GM23248 (cell line): ENCODE results near the gene KPNA5. TPM values are rescaled to one million over a fixed set of nuclear protein-coding genes. Genes with fewer than 3 reads are reported as not detected.

Experiments
- DNase-seq: peaks from one replicate; pipeline ENCODE4 v3.0.0-alpha.2; 2015
- H2AFZ ChIP-seq: fragments of 200-600 bp; sonication (generic); 2 replicates; pipeline ENCODE4 v1.6.1; 2016; ENCODE audit warnings: antibody characterized with exemption
- H3F3A ChIP-seq: fragments of 200-600 bp; sonication (generic); 2 replicates; pipeline ENCODE4 v1.6.1; 2016; ENCODE audit warnings: mild to moderate bottlenecking, antibody characterized with exemption, mixed run types; ENCODE audit not compliant: insufficient read depth
- H3K27ac ChIP-seq: fragments of 200-600 bp; sonication (generic); 2 replicates; pipeline ENCODE4 v1.5.1; 2016; ENCODE audit warnings: mild to moderate bottlenecking
- H3K27me3 ChIP-seq: fragments of 200-600 bp; sonication (generic); replicated peaks from 2 replicates; pipeline ENCODE4 v1.6.1; 2016; ENCODE audit warnings: mild to moderate bottlenecking; ENCODE audit not compliant: insufficient read depth
- H3K36me3 ChIP-seq: fragments of 200-600 bp; sonication (generic); 2 replicates; pipeline ENCODE4 v1.6.1; 2016; ENCODE audit warnings: low read depth, mild to moderate bottlenecking
- H3K4me1 ChIP-seq: fragments of 200-600 bp; sonication (generic); 2 replicates; pipeline ENCODE4 v1.6.1; 2016; ENCODE audit warnings: mild to moderate bottlenecking; ENCODE audit not compliant: insufficient read depth
- H3K4me2 ChIP-seq: fragments of 200-600 bp; sonication (generic); one replicate; pipeline ENCODE4 v1.6.1; 2016; ENCODE audit warnings: mild to moderate bottlenecking; ENCODE audit not compliant: unreplicated experiment
- H3K4me3 ChIP-seq: fragments of 200-600 bp; sonication (generic); 2 replicates; pipeline ENCODE4 v1.5.1; 2016; ENCODE audit warnings: mild to moderate bottlenecking
- H3K79me2 ChIP-seq: fragments of 200-600 bp; sonication (generic); 2 replicates; pipeline ENCODE4 v1.6.1; 2016; ENCODE audit warnings: mild to moderate bottlenecking; ENCODE audit not compliant: insufficient read depth
- H3K9ac ChIP-seq: fragments of 200-600 bp; sonication (generic); 2 replicates; pipeline ENCODE4 v1.6.1; 2016; ENCODE audit warnings: mild to moderate bottlenecking
- H3K9me2 ChIP-seq: fragments of 200-600 bp; sonication (generic); 2 replicates; pipeline ENCODE4 v1.6.1; 2016; ENCODE audit warnings: mixed run types, mild to moderate bottlenecking, moderate library complexity; ENCODE audit not compliant: insufficient read depth
- H3K9me3 ChIP-seq: fragments of 200-600 bp; sonication (generic); one replicate; pipeline ENCODE4 v1.6.1; 2017; ENCODE audit warnings: low read depth
- H4K20me1 ChIP-seq: fragments of 200-600 bp; sonication (generic); 2 replicates; pipeline ENCODE4 v1.6.0; 2016; ENCODE audit not compliant: insufficient read depth
- EZH2 ChIP-seq: fragments of 200-600 bp; sonication (generic); IDR thresholded peaks from 2 replicates; pipeline ENCODE4 v1.6.1; 2018; ENCODE audit warnings: antibody characterized with exemption, mild to moderate bottlenecking; ENCODE audit not compliant: insufficient read depth, poor library complexity, severe bottlenecking
- EZH2phosphoT487 ChIP-seq: fragments of 200-600 bp; sonication (generic); IDR thresholded peaks from 2 replicates; pipeline ENCODE4 v1.6.1; 2018; ENCODE audit warnings: antibody characterized with exemption, moderate library complexity, mild to moderate bottlenecking, low read depth; ENCODE audit not compliant: insufficient read depth
- WGBS, 2 experiments: methylation state at CpG; one replicate each; pipeline ENCODE4 v1.1.6; 2015 to 2017; ENCODE audit warnings: low lambda C conversion rate in 2 of 2, low coverage in 1 of 2; ENCODE audit errors: missing lambda C conversion rate in 2 of 2; 5-methylcytosine and 5-hydroxymethylcytosine counted together
- in situ Hi-C: fragments of 300-500 bp; cut with MboI; formaldehyde crosslinking; loops from 2 replicates; pipeline ENCODE4 v1.15.0; 2020
- polyA plus RNA-seq: library from polyadenylated mRNA; unstranded; fragments of >200 nt; fragmentation: Nextera tagmentation; extraction: Ambion mirVana; gene quantifications from 2 replicates; pipeline ENCODE4 v1.2.1, GENCODE V29; 2016
- total RNA-seq: library from RNA; depleted of rRNA; stranded (reverse); fragments of >200 nt; shearing (Covaris generic); gene quantifications from 2 replicates; pipeline ENCODE4 v1.2.3, GENCODE V29; 2014

Gene KPNA5
- total and polyA plus RNA-seq, 2 experiments from 2014 or later, result 2.4 to 3.4 TPM

DNA sequence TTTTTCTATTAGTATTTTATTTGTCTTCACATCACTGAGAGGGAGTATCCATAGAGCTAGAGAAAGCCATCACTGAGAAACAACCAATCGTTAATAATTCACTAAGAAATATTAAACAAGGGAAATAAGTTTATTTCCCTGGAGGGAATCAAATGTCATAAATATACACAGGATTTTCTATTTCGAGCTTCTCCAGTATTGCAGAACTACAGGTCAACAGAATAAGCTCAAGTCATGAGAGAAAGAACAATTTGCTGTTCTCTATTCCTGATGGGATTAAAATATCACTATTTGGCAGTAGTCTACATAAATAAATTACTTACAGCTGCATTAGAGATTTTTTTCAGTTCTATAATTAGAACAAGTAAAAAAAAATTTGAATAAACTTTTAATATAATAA, 86.7 kb downstream of the KPNA5 start:
- Histone ChIP-seq H3K9ac (no peak overlapping the region), H3K9me3 (no peaks in the 10 kb centered on the region), H3K79me2 (no peaks in the 10 kb centered on the region), H3K27ac (no peak overlapping the region), H3K27me3 (peaks cover 22% of the 10 kb centered on the region), H3K4me1 (no peaks in the 10 kb centered on the region), H3K36me3 (no peaks in the 10 kb centered on the region), H3K4me2 (no peak overlapping the region), H3F3A (no peaks in the 10 kb centered on the region), H3K4me3 (no peak overlapping the region), H4K20me1 (no peaks in the 10 kb centered on the region), H2AFZ (no peak overlapping the region), H3K9me2 (no peaks in the 10 kb centered on the region)
- 18 to 23% methylated on average over 2 of the region's 2 CpGs for WGBS, 2 experiments
- in situ Hi-C loops, result no loop called here
- DNase-seq, result no peak
- TF ChIP-seq EZH2 (no peak), EZH2phosphoT487 (no peak)

DNA sequence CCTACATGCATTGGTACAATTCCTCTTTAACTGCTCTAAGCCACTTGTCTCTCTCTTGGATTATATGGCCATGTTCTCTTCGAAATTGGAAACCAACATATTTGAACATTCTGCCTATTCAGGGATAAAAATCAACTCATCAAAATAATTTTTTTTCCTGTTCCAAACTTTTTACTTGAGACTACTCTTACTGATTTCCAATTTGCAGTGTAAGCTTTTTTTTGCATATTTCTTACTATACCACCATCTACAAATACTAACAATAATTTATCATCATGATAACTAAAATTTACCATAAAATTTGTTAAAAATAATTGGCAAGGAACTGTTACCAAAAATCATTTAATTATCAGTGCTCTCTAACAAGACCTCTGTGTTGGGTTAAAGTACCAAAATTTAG, 91.4 kb downstream of the KPNA5 start:
- H4K20me1 ChIP-seq, result no peaks in the 10 kb centered on the region
- H3K36me3 ChIP-seq, result no peaks in the 10 kb centered on the region
- no peak for TF ChIP-seq EZH2phosphoT487
- TF ChIP-seq EZH2, result no peak
- H3K4me1 ChIP-seq, result no peaks in the 10 kb centered on the region
- in situ Hi-C loops, result no loop called here
- no peak overlapping the region for H2AFZ ChIP-seq
- H3K9me3 ChIP-seq, result no peaks in the 10 kb centered on the region
- no peaks in the 10 kb centered on the region for H3K79me2 ChIP-seq
- no peak for DNase-seq
- H3K27ac ChIP-seq, result no peak overlapping the region
- no peaks in the 10 kb centered on the region for H3F3A ChIP-seq
- no peak overlapping the region for H3K9ac ChIP-seq
- 25 to 29% methylated on average over 1 of the region's 1 CpG for WGBS, 2 experiments
- H3K27me3 ChIP-seq, result no peaks in the 10 kb centered on the region
- no peak overlapping the region for H3K4me2 ChIP-seq
- no peak overlapping the region for H3K4me3 ChIP-seq
- no peaks in the 10 kb centered on the region for H3K9me2 ChIP-seq

DNA sequence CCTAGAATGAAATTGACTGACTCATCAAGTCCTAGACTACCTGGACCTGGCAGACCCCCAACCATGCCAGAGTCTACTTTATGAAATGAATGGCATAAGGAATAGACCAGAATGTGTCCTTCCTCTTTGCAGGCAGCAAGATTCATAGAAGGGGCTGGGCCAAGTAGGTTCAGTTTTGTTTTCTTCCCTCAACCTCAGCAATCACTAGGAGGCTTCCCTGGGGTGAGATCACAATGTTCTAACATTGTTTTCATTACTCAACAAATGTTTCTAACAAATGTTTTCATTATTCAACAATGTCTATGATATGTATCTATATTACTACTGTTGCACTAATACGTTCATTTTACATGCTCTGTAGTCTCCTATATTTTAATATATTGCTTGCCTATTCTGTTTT, 92.9 kb downstream of the KPNA5 start:
- in situ Hi-C loops, result no loop called here
- Histone ChIP-seq H3K9me2 (no peaks in the 10 kb centered on the region), H2AFZ (no peak overlapping the region), H3K27me3 (no peaks in the 10 kb centered on the region), H3K79me2 (no peaks in the 10 kb centered on the region), H3K4me3 (no peak overlapping the region), H3K27ac (no peak overlapping the region), H4K20me1 (no peaks in the 10 kb centered on the region), H3K4me1 (no peaks in the 10 kb centered on the region), H3K36me3 (no peaks in the 10 kb centered on the region), H3K9me3 (no peaks in the 10 kb centered on the region), H3K9ac (no peak overlapping the region), H3F3A (no peaks in the 10 kb centered on the region), H3K4me2 (no peak overlapping the region)
- WGBS, 2 experiments, result 34 to 37% methylated on average over 1 of the region's 1 CpG
- TF ChIP-seq EZH2phosphoT487 (no peak), EZH2 (no peak)
- DNase-seq, result no peak

DNA sequence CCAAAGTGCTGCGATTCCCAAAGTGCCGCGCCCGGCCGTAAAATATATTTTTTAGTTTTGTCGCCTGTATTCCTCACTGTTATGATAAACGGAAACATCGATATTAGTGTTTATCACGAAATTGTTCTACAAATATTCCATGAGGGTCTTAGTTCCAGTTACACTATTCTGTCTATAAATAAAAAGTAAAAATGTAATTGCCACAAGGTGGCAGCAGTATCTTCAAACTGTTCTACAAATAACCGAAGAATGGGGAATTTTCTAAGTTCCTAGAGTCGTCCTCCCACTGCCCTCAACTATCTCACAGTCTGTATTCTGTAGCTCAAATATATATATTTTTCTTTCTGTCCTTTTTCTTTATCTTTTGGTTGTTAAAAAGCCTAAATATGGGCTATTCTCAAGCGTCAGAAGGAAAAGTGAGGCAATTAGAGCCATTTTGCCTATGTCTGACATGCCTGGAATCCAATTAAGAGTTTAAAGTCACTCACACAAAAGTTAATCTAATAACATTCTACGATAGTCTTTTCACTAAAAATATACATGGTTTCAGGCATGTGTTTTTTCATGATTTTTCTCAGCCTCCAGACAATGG, 98.7 kb downstream of the KPNA5 start:
- 30 to 33% methylated on average over 13 of the region's 13 CpGs for WGBS, 2 experiments
- Histone ChIP-seq H3K9me2 (no peaks in the 10 kb centered on the region), H3F3A (no peaks in the 10 kb centered on the region), H3K9me3 (no peaks in the 10 kb centered on the region), H2AFZ (peak overlapping the region; percentile 84), H3K36me3 (no peaks in the 10 kb centered on the region), H4K20me1 (no peaks in the 10 kb centered on the region), H3K9ac (no peak overlapping the region), H3K79me2 (no peaks in the 10 kb centered on the region), H3K4me2 (peak overlapping the region; percentile 76), H3K4me1 (no peaks in the 10 kb centered on the region), H3K27ac (no peak overlapping the region), H3K27me3 (no peaks in the 10 kb centered on the region), H3K4me3 (0 out of 2 replicates have a peak overlapping the region, but pooled peaks have one; percentile 21)
- TF ChIP-seq EZH2phosphoT487 (no peak), EZH2 (no peak)
- in situ Hi-C loops, result no loop called here
- DNase-seq, result peak; percentile 46
